K562 (cell line): ENCODE data around the gene RHOC. TPM values are rescaled to one million over a fixed set of nuclear protein-coding genes. Genes with fewer than 3 reads are reported as not detected.
A peak's percentile ranks its signal among the peaks of the same experiment; 100 is the strongest.

Experiments used
- EWSR1 ChIP-seq: fragments of 450-650 bp; IDR thresholded peaks from 2 replicates; pipeline ENCODE4 v1.6.1; 2018; ENCODE audit warnings: borderline replicate concordance, mild to moderate bottlenecking, low read depth, moderate library complexity; ENCODE audit not compliant: partially characterized antibody
- MTA1 ChIP-seq: fragments of 450-650 bp; IDR thresholded peaks from 2 replicates; pipeline ENCODE4 v1.6.1; 2017; ENCODE audit warnings: borderline replicate concordance
- NR2F6 ChIP-seq: fragments of 450-650 bp; formaldehyde crosslinking; IDR thresholded peaks from 2 replicates; pipeline ENCODE4 v1.4.0; 2020; ENCODE audit warnings: mild to moderate bottlenecking
- PHF20 ChIP-seq: fragments of 450-650 bp; IDR thresholded peaks from 2 replicates; pipeline ENCODE4 v1.6.1; 2018; ENCODE audit not compliant: partially characterized antibody
- SMARCA4 ChIP-seq: fragments of 450-650 bp; IDR thresholded peaks from 2 replicates; pipeline ENCODE4 v1.6.1; 2016
- TCF7L2 ChIP-seq: fragments of 150-350 bp; IDR thresholded peaks from 2 replicates; pipeline ENCODE4 v1.6.1; 2016; ENCODE audit warnings: low read depth, mild to moderate bottlenecking, low read length, moderate library complexity
- TRIM25 ChIP-seq: fragments of 450-650 bp; IDR thresholded peaks from 2 replicates; pipeline ENCODE4 v1.7.0; 2016; ENCODE audit warnings: borderline replicate concordance
- ZNF24 ChIP-seq: fragments of 450-650 bp; IDR thresholded peaks from 2 replicates; pipeline ENCODE4 v1.6.1; 2016
- ZNF395 ChIP-seq: fragments of 200-800 bp; sonication (Bioruptor generic); IDR thresholded peaks from 2 replicates; pipeline ENCODE4 v1.6.1; 2017; ENCODE audit warnings: missing genetic modification characterization, missing compliant biosample characterization
- ZNF444 ChIP-seq: fragments of 250-450 bp; sonication (Bioruptor Pico); IDR thresholded peaks from 2 replicates; pipeline ENCODE4 v1.4.0; 2020; ENCODE audit warnings: mild to moderate bottlenecking, moderate library complexity
- polyA plus RNA-seq, 8 experiments: library from polyadenylated mRNA; depleted of rRNA in 4 of 8; stranded (reverse) in 5 of 8; unstranded in 3 of 8; fragments of >200 nt; fragmentation: Nextera tagmentation in 2 of 8; fragmentation: Illumina TruSeq in 1 of 8; extraction: Ambion mirVana in 2 of 8; extraction: Trizol in 1 of 8; gene quantifications; 2 replicates each; pipeline versions ENCODE4 v1.2.1 to v1.2.3, GENCODE V29; 2011 to 2014; ENCODE audit warnings: inconsistent platforms in 1 of 8, missing spikeins in 1 of 8
- total RNA-seq, 7 experiments: library from RNA; depleted of rRNA in 6 of 7; stranded (reverse); fragments of >200 nt in 6 of 7; fragmentation: Illumina TruSeq in 2 of 7; extraction: Trizol in 2 of 7; gene quantifications; 2 replicates each; pipeline versions ENCODE4 v1.2.1 to v1.2.3, GENCODE V29; 2011 to 2021; ENCODE audit warnings: low replicate concordance in 1 of 7
- TF ChIP-seq, protein P1 (sequence below): sonication (generic); formaldehyde crosslinking; IDR thresholded peaks from 2 replicates; pipeline ENCODE4 v1.8.0; 2022; ENCODE audit warnings: mild to moderate bottlenecking, missing genetic modification reagents
- TF ChIP-seq, protein P2 (sequence below), 2 experiments: fragments of 450-650 bp in 1 of 2; IDR thresholded peaks; 2 replicates each; pipeline ENCODE4 v1.6.1; 2011 to 2017; ENCODE audit warnings: low read depth in 2 of 2, antibody characterized with exemption in 1 of 2, borderline replicate concordance in 1 of 2, low read length in 1 of 2, mild to moderate bottlenecking in 1 of 2, mixed read lengths in 1 of 2; ENCODE audit not compliant: control insufficient read depth in 1 of 2
- TF ChIP-seq, protein P3 (sequence below), 2 experiments: fragments of 450-650 bp in 1 of 2; sonication (generic) in 1 of 2; formaldehyde crosslinking; conservative IDR thresholded peaks; 2 replicates each; pipeline versions ENCODE4 v1.4.0 to v1.8.1; 2020 to 2022; ENCODE audit warnings: mild to moderate bottlenecking in 1 of 2, missing genetic modification reagents in 1 of 2

RHOC gene
- total and polyA plus RNA-seq, 9 of the 15 experiments (the other 6 are each of a cell fraction or from before 2014, with no cell fraction given), result 35.2 to 364 (median 204) TPM

GRCh38 chr1:112674440-112674985, 32.4 kb downstream of the RHOC start, which contains the start of gene MOV10 (continued):
- TF ChIP-seq, protein P1, sequence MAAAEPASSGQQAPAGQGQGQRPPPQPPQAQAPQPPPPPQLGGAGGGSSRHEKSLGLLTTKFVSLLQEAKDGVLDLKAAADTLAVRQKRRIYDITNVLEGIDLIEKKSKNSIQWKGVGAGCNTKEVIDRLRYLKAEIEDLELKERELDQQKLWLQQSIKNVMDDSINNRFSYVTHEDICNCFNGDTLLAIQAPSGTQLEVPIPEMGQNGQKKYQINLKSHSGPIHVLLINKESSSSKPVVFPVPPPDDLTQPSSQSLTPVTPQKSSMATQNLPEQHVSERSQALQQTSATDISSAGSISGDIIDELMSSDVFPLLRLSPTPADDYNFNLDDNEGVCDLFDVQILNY (CRISPR knock-in tag), result no peak
- TF ChIP-seq, protein P2, sequence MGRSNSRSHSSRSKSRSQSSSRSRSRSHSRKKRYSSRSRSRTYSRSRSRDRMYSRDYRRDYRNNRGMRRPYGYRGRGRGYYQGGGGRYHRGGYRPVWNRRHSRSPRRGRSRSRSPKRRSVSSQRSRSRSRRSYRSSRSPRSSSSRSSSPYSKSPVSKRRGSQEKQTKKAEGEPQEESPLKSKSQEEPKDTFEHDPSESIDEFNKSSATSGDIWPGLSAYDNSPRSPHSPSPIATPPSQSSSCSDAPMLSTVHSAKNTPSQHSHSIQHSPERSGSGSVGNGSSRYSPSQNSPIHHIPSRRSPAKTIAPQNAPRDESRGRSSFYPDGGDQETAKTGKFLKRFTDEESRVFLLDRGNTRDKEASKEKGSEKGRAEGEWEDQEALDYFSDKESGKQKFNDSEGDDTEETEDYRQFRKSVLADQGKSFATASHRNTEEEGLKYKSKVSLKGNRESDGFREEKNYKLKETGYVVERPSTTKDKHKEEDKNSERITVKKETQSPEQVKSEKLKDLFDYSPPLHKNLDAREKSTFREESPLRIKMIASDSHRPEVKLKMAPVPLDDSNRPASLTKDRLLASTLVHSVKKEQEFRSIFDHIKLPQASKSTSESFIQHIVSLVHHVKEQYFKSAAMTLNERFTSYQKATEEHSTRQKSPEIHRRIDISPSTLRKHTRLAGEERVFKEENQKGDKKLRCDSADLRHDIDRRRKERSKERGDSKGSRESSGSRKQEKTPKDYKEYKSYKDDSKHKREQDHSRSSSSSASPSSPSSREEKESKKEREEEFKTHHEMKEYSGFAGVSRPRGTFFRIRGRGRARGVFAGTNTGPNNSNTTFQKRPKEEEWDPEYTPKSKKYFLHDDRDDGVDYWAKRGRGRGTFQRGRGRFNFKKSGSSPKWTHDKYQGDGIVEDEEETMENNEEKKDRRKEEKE (IDR thresholded peaks at IDR 0.05; ENCODE audit: borderline replicate concordance in 1 of 2, control insufficient read depth in 1 of 2, low read depth in 2 of 2, low read length in 1 of 2), result 0 out of 4 replicates have a peak, but pooled peaks of 1 of the 2 experiments have one; percentile 7
- TF ChIP-seq MTA1, result 0 out of 2 replicates have a peak, but pooled peaks have one; percentile 9
- no peak for TF ChIP-seq PHF20
- TF ChIP-seq NR2F6 (CRISPR knock-in tag), result peak; percentile 60; the same call in 1 of the 2 replicates
- no peak for TF ChIP-seq ZNF395 (CRISPR knock-in tag)
- peak; percentile 74 for TF ChIP-seq SMARCA4
- TF ChIP-seq EWSR1, result no peak
- TF ChIP-seq, protein P3, sequence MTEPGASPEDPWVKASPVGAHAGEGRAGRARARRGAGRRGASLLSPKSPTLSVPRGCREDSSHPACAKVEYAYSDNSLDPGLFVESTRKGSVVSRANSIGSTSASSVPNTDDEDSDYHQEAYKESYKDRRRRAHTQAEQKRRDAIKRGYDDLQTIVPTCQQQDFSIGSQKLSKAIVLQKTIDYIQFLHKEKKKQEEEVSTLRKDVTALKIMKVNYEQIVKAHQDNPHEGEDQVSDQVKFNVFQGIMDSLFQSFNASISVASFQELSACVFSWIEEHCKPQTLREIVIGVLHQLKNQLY (CRISPR knock-in tag; conservative IDR thresholded peaks at IDR 0.05), result peak; percentile 21 to 88; a peak in 1 of 4 replicates
- TF ChIP-seq TRIM25, result peak; percentile 77; the same call in 1 of the 2 replicates
- no peak for TF ChIP-seq TCF7L2
- no peak for TF ChIP-seq ZNF24
- no peak for TF ChIP-seq ZNF444 (CRISPR knock-in tag)
